A673 (cell line): ENCODE measurements around the gene TMEM91. TPM values are rescaled to one million over a fixed set of nuclear protein-coding genes. Genes with fewer than 3 reads are reported as not detected.

Source experiments
- BruUV-seq: library from RNA; stranded (reverse); fragments of 400-500 nt; replicated peaks from 2 replicates; lab custom pipeline; 2021; lab: Mats Ljungman, UMichigan
- CTCF ChIA-PET: fragments of 300-600 bp; sonication (Branson Sonifier 250); formaldehyde crosslinking; loops from one replicate; lab custom pipeline; 2022; ENCODE audit warnings: antibody characterized with exemption; lab: Charles Lee
- POLR2A ChIA-PET: fragments of 300-600 bp; sonication (Branson Sonifier 250); formaldehyde crosslinking; loops from one replicate; lab custom pipeline; 2022; ENCODE audit warnings: antibody characterized with exemption; ENCODE audit not compliant: low non-redundant PET; lab: Charles Lee
- DNase-seq: peaks from one replicate; pipeline ENCODE4 v3.0.0-alpha.2; 2015; ENCODE audit warnings: low spot score
- H3K27ac ChIP-seq: fragments of 200-600 bp; sonication (generic); 2 replicates; pipeline ENCODE4 v1.5.1; 2016; ENCODE audit warnings: mixed run types, low read depth, mild to moderate bottlenecking, mixed read lengths, antibody characterized with exemption, low read length; ENCODE audit not compliant: poor library complexity, severe bottlenecking
- H3K27me3 ChIP-seq: fragments of 200-600 bp; sonication (generic); replicated peaks from 2 replicates; pipeline ENCODE4 v1.6.1; 2017; ENCODE audit warnings: mixed run types, low read depth, mild to moderate bottlenecking, mixed read lengths, antibody characterized with exemption, low read length; ENCODE audit not compliant: insufficient read depth, poor library complexity
- H3K36me3 ChIP-seq: fragments of 200-600 bp; sonication (generic); 2 replicates; pipeline ENCODE4 v1.6.1; 2016; ENCODE audit warnings: mixed run types, mild to moderate bottlenecking, mixed read lengths, antibody characterized with exemption, low read length; ENCODE audit not compliant: insufficient read depth, poor library complexity, severe bottlenecking
- H3K4me1 ChIP-seq: fragments of 200-600 bp; sonication (generic); 2 replicates; pipeline ENCODE4 v1.6.1; 2017; ENCODE audit warnings: mixed run types, mild to moderate bottlenecking, mixed read lengths, antibody characterized with exemption, low read length; ENCODE audit not compliant: insufficient read depth, poor library complexity, severe bottlenecking
- H3K4me3 ChIP-seq: fragments of 200-600 bp; sonication (generic); 2 replicates; pipeline ENCODE4 v1.5.1; 2016; ENCODE audit warnings: low read depth, mixed run types, mild to moderate bottlenecking, mixed read lengths, low read length; ENCODE audit not compliant: poor library complexity, severe bottlenecking
- H3K9me3 ChIP-seq: fragments of 200-600 bp; sonication (generic); 2 replicates; pipeline ENCODE4 v1.6.1; 2016; ENCODE audit warnings: mixed run types, low read depth, mild to moderate bottlenecking, mixed read lengths, antibody characterized with exemption, low read length; ENCODE audit not compliant: poor library complexity, severe bottlenecking
- EZH2 ChIP-seq: fragments of 200-600 bp; sonication (generic); IDR thresholded peaks from 2 replicates; pipeline ENCODE4 v1.6.1; 2017; ENCODE audit warnings: borderline replicate concordance, low read depth, mild to moderate bottlenecking, mixed read lengths, antibody characterized with exemption, low read length; ENCODE audit not compliant: poor library complexity, severe bottlenecking
- intact Hi-C: fragments of 100-400 bp; cut with micrococcal nuclease; formaldehyde crosslinking; loops from one replicate; pipeline ENCODE4 v1.10.0; 2022; ENCODE audit not compliant: unreplicated experiment
- total RNA-seq: library from RNA; stranded (reverse); gene quantifications from 2 replicates; pipeline ENCODE4 v1.2.3, GENCODE V29; 2021
- TF ChIP-seq, protein P1 (sequence below): fragments of 300-800, 200-600 bp; sonication (generic); conservative IDR thresholded peaks from 2 replicates; pipeline ENCODE4 v1.5.1; 2017; ENCODE audit warnings: low read depth, mild to moderate bottlenecking, antibody characterized with exemption, low read length, moderate library complexity, mixed read lengths

Gene TMEM91
- total RNA-seq, 1 experiment from 2014 or later, result 4.9 TPM

DNA sequence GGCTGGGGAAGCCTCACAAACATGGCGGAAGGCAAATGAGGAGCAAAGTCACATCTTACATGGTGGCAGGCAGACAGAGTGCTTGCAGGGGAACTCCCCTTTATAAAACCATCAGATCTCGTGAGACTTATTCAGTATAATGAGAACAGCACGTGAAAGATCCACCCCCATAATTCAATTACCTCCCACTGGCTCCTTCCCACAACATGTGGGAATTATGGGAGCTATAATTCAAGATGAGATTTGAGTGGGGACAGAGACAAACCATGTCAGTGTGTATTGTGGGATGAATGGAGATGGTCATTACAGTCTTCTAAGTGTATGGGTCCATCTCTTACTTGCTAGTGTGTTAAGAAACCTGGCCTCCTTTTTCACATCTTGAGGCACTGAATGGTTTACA is 25.7 kb downstream of the TMEM91 start:
- POLR2A ChIA-PET, result interaction anchor here (0.5 kb wide), 1 partner anchor 47 kb away, joined by 3 read pairs; no protein-coding TSS in a partner anchor
- H3K36me3 ChIP-seq, result no peaks in the 10 kb centered on the region
- CTCF ChIA-PET, result no interaction called here

DNA sequence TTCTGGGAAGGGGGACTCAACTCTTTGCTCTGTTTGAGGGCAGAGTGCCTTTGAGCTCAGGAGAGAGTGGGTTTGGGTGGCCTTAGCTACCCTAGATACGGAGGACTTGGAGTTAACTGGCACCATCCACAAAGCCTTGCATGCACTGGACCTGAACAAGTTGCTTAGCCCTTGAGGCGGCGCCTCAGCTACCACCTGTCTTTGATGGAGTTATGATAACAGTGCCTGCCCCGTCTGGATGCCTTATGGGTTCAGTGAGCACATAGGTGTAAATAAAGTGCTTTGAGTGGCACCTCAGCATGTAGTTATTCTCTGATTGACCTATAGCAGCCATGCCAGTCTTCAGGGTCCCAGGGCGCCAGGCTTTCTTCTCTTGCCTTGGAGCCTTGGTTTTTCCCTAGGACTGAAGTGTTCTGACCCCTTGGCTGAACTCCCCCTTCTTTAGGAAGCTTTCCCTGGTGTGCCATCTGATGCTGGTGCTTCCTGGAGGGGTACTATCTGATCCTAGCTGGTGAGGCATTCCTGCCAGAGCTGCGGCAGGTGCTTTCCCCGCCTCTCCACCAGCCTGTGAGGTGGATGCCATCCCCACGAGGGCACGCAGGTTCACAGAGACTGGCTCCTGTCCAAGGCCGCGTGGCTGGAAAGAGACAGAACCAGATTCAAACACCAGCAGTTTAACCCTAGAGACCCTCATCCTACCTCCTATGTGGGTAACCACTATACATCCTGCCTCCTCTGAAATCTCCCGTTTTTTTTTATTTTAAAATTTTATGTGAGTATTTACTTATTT is 27.0 kb downstream of the TMEM91 start:
- no peak for TF ChIP-seq EZH2
- ChIA-PET POLR2A (no interaction called here), CTCF (no interaction called here)
- Histone ChIP-seq H3K36me3 (no peaks in the 10 kb centered on the region), H3K4me1 (peaks cover 10% of the 10 kb centered on the region), H3K27me3 (no peaks in the 10 kb centered on the region), H3K4me3 (no peak overlapping the region), H3K9me3 (no peaks in the 10 kb centered on the region), H3K27ac (no peak overlapping the region)
- intact Hi-C loops, result no loop called here
- no peak for DNase-seq
- no TSS peak for BruUV-seq

More for the DNA sequence above, 25.7 kb downstream of the TMEM91 start:
- H3K4me1 ChIP-seq, result peaks cover 10% of the 10 kb centered on the region
- TF ChIP-seq EZH2, result no peak
- TF ChIP-seq, protein P1, sequence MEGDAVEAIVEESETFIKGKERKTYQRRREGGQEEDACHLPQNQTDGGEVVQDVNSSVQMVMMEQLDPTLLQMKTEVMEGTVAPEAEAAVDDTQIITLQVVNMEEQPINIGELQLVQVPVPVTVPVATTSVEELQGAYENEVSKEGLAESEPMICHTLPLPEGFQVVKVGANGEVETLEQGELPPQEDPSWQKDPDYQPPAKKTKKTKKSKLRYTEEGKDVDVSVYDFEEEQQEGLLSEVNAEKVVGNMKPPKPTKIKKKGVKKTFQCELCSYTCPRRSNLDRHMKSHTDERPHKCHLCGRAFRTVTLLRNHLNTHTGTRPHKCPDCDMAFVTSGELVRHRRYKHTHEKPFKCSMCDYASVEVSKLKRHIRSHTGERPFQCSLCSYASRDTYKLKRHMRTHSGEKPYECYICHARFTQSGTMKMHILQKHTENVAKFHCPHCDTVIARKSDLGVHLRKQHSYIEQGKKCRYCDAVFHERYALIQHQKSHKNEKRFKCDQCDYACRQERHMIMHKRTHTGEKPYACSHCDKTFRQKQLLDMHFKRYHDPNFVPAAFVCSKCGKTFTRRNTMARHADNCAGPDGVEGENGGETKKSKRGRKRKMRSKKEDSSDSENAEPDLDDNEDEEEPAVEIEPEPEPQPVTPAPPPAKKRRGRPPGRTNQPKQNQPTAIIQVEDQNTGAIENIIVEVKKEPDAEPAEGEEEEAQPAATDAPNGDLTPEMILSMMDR, result no peak
- H3K27me3 ChIP-seq, result no peaks in the 10 kb centered on the region
- H3K27ac ChIP-seq, result no peak overlapping the region
- no peak overlapping the region for H3K4me3 ChIP-seq
- no TSS peak for BruUV-seq
- no peak for DNase-seq
- intact Hi-C loops, result no loop called here
- no peaks in the 10 kb centered on the region for H3K9me3 ChIP-seq

DNA sequence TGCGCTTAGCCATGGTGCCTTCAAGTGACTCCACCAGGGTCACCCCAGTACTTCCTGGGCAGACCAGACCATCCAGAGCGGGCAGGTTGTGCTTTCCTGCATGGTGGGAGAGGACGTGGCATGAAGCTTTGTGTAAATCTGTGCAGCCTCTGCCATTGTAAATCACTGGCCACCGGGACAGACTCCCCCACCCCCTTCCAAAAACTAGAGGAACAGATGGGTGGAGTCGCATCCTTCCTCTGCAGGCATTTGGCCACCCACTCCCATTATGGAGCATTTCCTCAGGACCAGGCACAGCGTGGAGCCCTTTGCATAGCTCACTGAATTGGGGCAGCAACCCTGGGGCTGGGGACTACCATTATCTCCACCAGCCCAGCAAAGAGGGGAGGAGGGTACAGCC is 29.4 kb downstream of the TMEM91 start:
- TF ChIP-seq EZH2, result no peak
- TF ChIP-seq, protein P1, result no peak
- intact Hi-C loops, result no loop called here
- no peaks in the 10 kb centered on the region for H3K27me3 ChIP-seq
- no peaks in the 10 kb centered on the region for H3K36me3 ChIP-seq
- no peak for DNase-seq
- H3K27ac ChIP-seq, result no peak overlapping the region
- H3K9me3 ChIP-seq, result no peaks in the 10 kb centered on the region
- POLR2A ChIA-PET, result no interaction called here
- H3K4me1 ChIP-seq, result no peaks in the 10 kb centered on the region
- BruUV-seq, result no TSS peak
- H3K4me3 ChIP-seq, result no peak overlapping the region
- CTCF ChIA-PET, result interaction anchor here (0.5 kb wide), 1 partner anchor 137 kb away, joined by 5 read pairs; no protein-coding TSS in a partner anchor
